HEK293T (cell line): ENCODE measurements around the gene TMEM38A.

Experiments
- CTCF ChIA-PET: fragments of 350-600 bp; formaldehyde crosslinking; extraction: SDS; loops from one replicate; lab custom pipeline; 2021; ENCODE audit warnings: antibody characterized with exemption, inconsistent platforms; lab: Yijun Ruan, JAX
- POLR2A ChIA-PET: fragments of 350-600 bp; formaldehyde crosslinking; extraction: SDS; loops from one replicate; lab custom pipeline; 2020; ENCODE audit warnings: antibody characterized with exemption, inconsistent platforms; lab: Yijun Ruan, JAX
- DNase-seq: peaks from one replicate; pipeline ENCODE4 v3.0.0; 2012; ENCODE audit warnings: mixed read lengths; ENCODE audit errors: extremely low spot score
- ARNT ChIP-seq: fragments of 450-650 bp; IDR thresholded peaks from 2 replicates; pipeline ENCODE4 v1.6.1; 2017; ENCODE audit warnings: mild to moderate bottlenecking
- BHLHE40 ChIP-seq: fragments of 450-650 bp; IDR thresholded peaks from 2 replicates; pipeline ENCODE4 v1.6.1; 2016; ENCODE audit warnings: mild to moderate bottlenecking, moderate library complexity, borderline replicate concordance
- CTBP1 ChIP-seq: fragments of 450-650 bp; IDR thresholded peaks from 2 replicates; pipeline ENCODE4 v1.6.1; 2016; ENCODE audit warnings: borderline replicate concordance
- ELF4 ChIP-seq: fragments of 450-650 bp; IDR thresholded peaks from 2 replicates; pipeline ENCODE4 v1.6.1; 2017; ENCODE audit warnings: antibody characterized with exemption
- FOXA1 ChIP-seq: fragments of 450-650 bp; IDR thresholded peaks from 2 replicates; pipeline ENCODE4 v1.6.1; 2016; ENCODE audit warnings: mild to moderate bottlenecking
- FOXK2 ChIP-seq: fragments of 450-650 bp; IDR thresholded peaks from 2 replicates; pipeline ENCODE4 v1.6.1; 2016; ENCODE audit warnings: mild to moderate bottlenecking
- FOXM1 ChIP-seq: fragments of 450-650 bp; IDR thresholded peaks from 2 replicates; pipeline ENCODE4 v1.6.1; 2017; ENCODE audit warnings: mild to moderate bottlenecking, borderline replicate concordance
- HDGF ChIP-seq: fragments of 450-650 bp; IDR thresholded peaks from 2 replicates; pipeline ENCODE4 v1.6.1; 2017; ENCODE audit warnings: antibody characterized with exemption, borderline replicate concordance
- L3MBTL2 ChIP-seq: fragments of 450-650 bp; conservative IDR thresholded peaks from 2 replicates; pipeline ENCODE4 v1.6.1; 2016; ENCODE audit warnings: mild to moderate bottlenecking
- LEF1 ChIP-seq: fragments of 450-650 bp; IDR thresholded peaks from 2 replicates; pipeline ENCODE4 v1.6.1; 2017; ENCODE audit warnings: mild to moderate bottlenecking, borderline replicate concordance
- NFRKB ChIP-seq: fragments of 450-650 bp; IDR thresholded peaks from 2 replicates; pipeline ENCODE4 v1.6.1; 2016; ENCODE audit warnings: mild to moderate bottlenecking, moderate library complexity
- PKNOX1 ChIP-seq: fragments of 450-650 bp; IDR thresholded peaks from 2 replicates; pipeline ENCODE4 v1.6.1; 2016
- SP1 ChIP-seq: fragments of 450-650 bp; IDR thresholded peaks from 2 replicates; pipeline ENCODE4 v1.6.1; 2017
- SUZ12 ChIP-seq: fragments of 450-650 bp; IDR thresholded peaks from 2 replicates; pipeline ENCODE4 v1.6.1; 2016; ENCODE audit warnings: mild to moderate bottlenecking
- TARDBP ChIP-seq: fragments of 450-650 bp; IDR thresholded peaks from 2 replicates; pipeline ENCODE4 v1.6.1; 2016
- ZNF384 ChIP-seq: fragments of 450-650 bp; IDR thresholded peaks from 2 replicates; pipeline ENCODE4 v1.6.1; 2016

The TMEM38A gene, protein sequence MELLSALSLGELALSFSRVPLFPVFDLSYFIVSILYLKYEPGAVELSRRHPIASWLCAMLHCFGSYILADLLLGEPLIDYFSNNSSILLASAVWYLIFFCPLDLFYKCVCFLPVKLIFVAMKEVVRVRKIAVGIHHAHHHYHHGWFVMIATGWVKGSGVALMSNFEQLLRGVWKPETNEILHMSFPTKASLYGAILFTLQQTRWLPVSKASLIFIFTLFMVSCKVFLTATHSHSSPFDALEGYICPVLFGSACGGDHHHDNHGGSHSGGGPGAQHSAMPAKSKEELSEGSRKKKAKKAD

DNA sequence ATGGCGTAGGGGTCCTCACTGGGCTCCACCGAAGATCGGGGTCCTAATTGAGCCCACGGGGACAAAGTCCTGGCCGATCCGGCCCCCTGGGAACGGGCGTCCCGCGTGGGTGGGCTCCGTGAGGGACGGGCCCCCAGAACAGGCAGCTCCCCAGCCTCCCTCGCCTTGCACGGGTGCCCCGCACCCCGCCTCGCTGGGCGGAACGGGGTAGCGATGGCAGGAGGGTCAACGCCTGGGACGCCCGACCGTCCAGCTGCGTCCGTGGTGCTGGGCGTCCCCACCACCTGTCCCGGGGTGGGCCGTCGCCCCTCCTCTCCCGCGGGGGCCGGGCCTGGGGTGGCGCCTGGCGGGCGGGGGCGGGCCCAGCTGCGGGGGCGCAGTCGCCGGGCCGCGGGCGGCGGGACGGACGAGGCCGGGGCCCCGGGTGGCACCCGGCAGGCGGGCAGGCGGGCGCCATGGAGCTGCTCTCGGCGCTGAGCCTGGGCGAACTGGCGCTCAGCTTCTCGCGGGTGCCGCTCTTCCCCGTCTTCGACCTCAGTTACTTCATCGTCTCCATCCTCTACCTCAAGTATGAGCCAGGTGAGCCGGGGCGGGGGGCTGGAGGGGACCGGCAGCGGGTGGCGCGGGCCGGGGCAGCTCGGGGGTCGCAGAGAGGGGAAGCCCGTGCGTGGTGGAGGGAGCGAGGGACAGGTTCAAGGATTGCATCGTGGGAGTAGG is at the start of gene TMEM38A:
Gene TMEM38A (plus strand): TSS at position 377 of the 717 bp plus-strand sequence. CDS start 79 bp downstream, at position 456.
- CTCF ChIA-PET: no interaction called here
- no peak for TF ChIP-seq NFRKB
- TF ChIP-seq SUZ12: no peak
- TF ChIP-seq L3MBTL2: no peak
- no peak for TF ChIP-seq PKNOX1
- no peak for TF ChIP-seq FOXK2
- TF ChIP-seq SP1: no peak
- no peak for TF ChIP-seq BHLHE40
- TF ChIP-seq HDGF: no peak
- no peak for TF ChIP-seq ZNF384
- TF ChIP-seq FOXA1: no peak
- no peak for TF ChIP-seq ARNT
- TF ChIP-seq ELF4: no peak
- no peak for TF ChIP-seq LEF1
- no peak for TF ChIP-seq CTBP1
- no peak for TF ChIP-seq FOXM1
- TF ChIP-seq TARDBP: no peak
- DNase-seq: peak; percentile 30
- POLR2A ChIA-PET: interaction anchor here (0.8 to 2.6 kb wide), 10 partner anchors 9 to 165 kb away, joined by 3 to 12 read pairs (median 6); partner anchors contain the start of genes C19orf44, CALR3 and MED26

DNA sequence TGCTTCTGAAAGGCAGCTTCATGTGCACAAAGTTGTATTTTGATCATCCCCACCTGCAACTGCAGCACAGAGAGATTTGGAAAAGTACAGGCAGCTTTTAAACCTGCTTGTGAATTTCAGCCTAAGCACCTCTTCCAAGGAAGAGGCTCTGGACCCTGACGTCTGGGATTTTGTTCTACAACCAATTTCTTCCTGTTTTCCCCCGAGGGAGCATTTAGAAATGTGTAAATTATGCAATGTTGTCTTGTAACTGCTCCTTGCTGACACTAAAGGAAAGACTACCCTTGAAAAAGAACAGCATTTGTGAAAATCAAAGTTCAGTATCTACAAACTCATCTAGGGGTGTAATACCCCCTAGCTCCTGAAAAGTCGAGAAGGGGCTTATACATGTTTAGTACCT is 48.3 kb upstream of the TMEM38A start:
- DNase-seq: no peak
- ChIA-PET CTCF (no interaction called here), POLR2A (interaction anchor here (1.7 kb wide), 1 partner anchor 16 kb away, joined by 4 read pairs; the partner anchor contains the start of gene MED26)
- no peak for TF ChIP-seq PKNOX1
- no peak for TF ChIP-seq FOXM1
- TF ChIP-seq SUZ12: no peak
- no peak for TF ChIP-seq ZNF384
- no peak for TF ChIP-seq CTBP1
- no peak for TF ChIP-seq HDGF
- no peak for TF ChIP-seq TARDBP
- TF ChIP-seq LEF1: no peak
- TF ChIP-seq ARNT: no peak
- TF ChIP-seq ELF4: no peak
- TF ChIP-seq NFRKB: no peak
- TF ChIP-seq BHLHE40: no peak

- no peak for DNase-seq
- TF ChIP-seq BHLHE40 (no peak), HDGF (no peak), L3MBTL2 (no peak), ELF4 (no peak), NFRKB (no peak), PKNOX1 (no peak), ZNF384 (no peak), FOXK2 (no peak), TARDBP (no peak), ARNT (no peak), LEF1 (no peak), FOXA1 (no peak), SP1 (no peak)
- ChIA-PET POLR2A (no interaction called here), CTCF (no interaction called here)
Observed at GRCh38 chr19:16613841-16614240, 47.1 kb upstream of the TMEM38A start.

DNA sequence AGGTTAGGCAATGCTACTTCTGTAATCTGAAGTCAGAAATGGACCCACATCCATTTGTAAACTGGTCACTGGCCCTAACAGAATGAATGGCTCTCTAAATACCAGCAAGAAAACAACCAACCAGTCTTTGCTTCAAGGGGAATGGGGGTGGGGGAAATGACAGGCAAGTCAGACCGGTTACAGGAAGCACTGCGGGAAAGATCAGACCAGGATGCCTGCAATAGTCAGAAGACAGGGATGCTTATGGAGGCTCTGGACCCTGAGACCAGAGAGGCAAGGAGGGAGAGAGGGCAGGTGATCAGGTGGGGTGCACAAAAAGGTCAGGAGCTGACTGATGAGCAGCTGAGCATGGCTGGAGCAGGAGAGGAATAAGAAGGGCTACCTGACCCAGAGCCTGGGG is 46.0 kb upstream of the TMEM38A start:
- ChIA-PET CTCF (no interaction called here), POLR2A (no interaction called here)
- DNase-seq: no peak
- TF ChIP-seq NFRKB (no peak), FOXM1 (no peak), FOXA1 (no peak), SP1 (no peak), FOXK2 (no peak), ELF4 (no peak), TARDBP (no peak), CTBP1 (no peak), ARNT (no peak), BHLHE40 (no peak), LEF1 (no peak)

DNA sequence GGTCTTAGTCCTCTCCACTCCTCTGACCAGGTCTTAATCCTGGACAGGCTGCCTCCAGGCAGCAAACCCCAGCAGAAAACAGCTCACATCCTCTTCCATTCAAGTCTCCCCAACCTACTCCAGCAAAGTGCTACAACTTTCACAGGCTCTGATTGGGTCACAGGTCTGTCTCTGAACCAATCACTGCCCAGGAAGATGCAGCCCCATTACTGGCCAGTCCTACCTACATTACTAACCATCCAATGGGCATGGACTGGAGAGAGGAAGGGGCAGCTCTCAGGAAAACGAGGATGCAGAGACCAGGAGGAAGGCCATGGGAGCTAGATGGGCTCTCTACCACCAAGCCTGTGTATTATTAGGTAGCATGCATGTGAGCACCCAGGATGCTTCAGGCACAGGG is 45.1 kb upstream of the TMEM38A start:
- TF ChIP-seq SUZ12: no peak
- POLR2A ChIA-PET: no interaction called here

GRCh38 chr19:16618248-16618647 is 42.7 kb upstream of the TMEM38A start:
- CTCF ChIA-PET: no interaction called here
- no peak for DNase-seq
- POLR2A ChIA-PET: interaction anchor here (1.8 kb wide), 1 partner anchor 45 kb away, joined by 6 read pairs; no protein-coding TSS in a partner anchor
- TF ChIP-seq ZNF384: no peak
- TF ChIP-seq TARDBP: no peak
- no peak for TF ChIP-seq FOXA1
- TF ChIP-seq FOXM1: no peak
- no peak for TF ChIP-seq NFRKB
- no peak for TF ChIP-seq HDGF
- TF ChIP-seq FOXK2: no peak

More for the DNA sequence above, 45.1 kb upstream of the TMEM38A start:
- no peak for DNase-seq
- CTCF ChIA-PET: no interaction called here
